Activated T-cell treated with anti-CD3 and anti-CD28 coated beads, Interleukin-2, amount 50 U/mL, for 72 hours (primary cell): ENCODE results near the gene UHMK1. TPM values are rescaled to one million over a fixed set of nuclear protein-coding genes. Genes with fewer than 3 reads are reported as not detected.
"Not testable (repeated sequence)": the region's sequence is repeated elsewhere in the genome, so short reads cannot be mapped to it uniquely, and the experiment has no call there.

Experiments
- ATAC-seq, 2 donors: fragments of 150-1000 bp; cut with Tn5 transposase; replicated peaks in 1 of 2; 2 replicates each; pipeline ENCODE4 v1.10.0; 2021; ENCODE audit warnings: moderate library complexity in 2 of 2, mild to moderate bottlenecking in 1 of 2
- DNase-seq, 2 donors: peaks; one replicate each; pipeline ENCODE4 v3.0.0; 2021 to 2022; ENCODE audit warnings: mixed read lengths in 1 of 2
- H3K27ac Mint-ChIP-seq: one replicate; pipeline ENCODE4 v1.8.0; 2022; ENCODE audit warnings: mild to moderate bottlenecking, moderate library complexity, mixed read lengths
- H3K27me3 Mint-ChIP-seq: one replicate; pipeline ENCODE4 v1.8.0; 2022; ENCODE audit warnings: low read depth, mixed read lengths
- H3K36me3 Mint-ChIP-seq, 2 donors: one replicate each; pipeline ENCODE4 v1.8.0; 2022; ENCODE audit warnings: mixed read lengths in 2 of 2, mild to moderate bottlenecking in 1 of 2; ENCODE audit not compliant: insufficient read depth in 2 of 2
- H3K4me1 Mint-ChIP-seq: one replicate; pipeline ENCODE4 v1.8.0; 2022; ENCODE audit warnings: low read depth, mixed read lengths
- H3K4me3 Mint-ChIP-seq, 2 donors: one replicate each; pipeline ENCODE4 v1.8.0; 2022; ENCODE audit warnings: mild to moderate bottlenecking in 2 of 2, mixed read lengths in 2 of 2, moderate library complexity in 2 of 2
- H3K9me3 Mint-ChIP-seq, 2 donors: one replicate each; pipeline ENCODE4 v1.8.0; 2022; ENCODE audit warnings: mixed read lengths in 2 of 2
- total RNA-seq, 2 donors: library from RNA; stranded (reverse); gene quantifications; one replicate each; pipeline ENCODE4 v1.2.3, GENCODE V29; 2022

The UHMK1 gene
- total RNA-seq: 10 to 100 TPM; 54.0 TPM

GRCh38 chr1:162497723-162498495 is at the start of gene UHMK1:
Gene UHMK1, plus strand, starts transcription at chr1:162497818. Its CDS starts 183 bp downstream, at chr1:162498001.
- ATAC-seq: peak; percentile 99
- peak within 1 kb of the TSS; percentile 98 for H3K27ac Mint-ChIP-seq
- peak within 1 kb of the TSS; percentile 86 to 98 for H3K4me3 Mint-ChIP-seq
- peak; percentile 87 to 90 for DNase-seq
- H3K36me3 Mint-ChIP-seq: peaks cover 5 to 11% of the 10 kb centered on the region in 2 donors
- H3K9me3 Mint-ChIP-seq: peaks cover 2 to 3% of the 10 kb centered on the region in 2 donors
- peaks cover 42% of the 10 kb centered on the region for H3K4me1 Mint-ChIP-seq
- H3K27me3 Mint-ChIP-seq: peaks cover 2% of the 10 kb centered on the region

GRCh38 chr1:162454361-162454760 is 43.3 kb upstream of the UHMK1 start:
- DNase-seq, H3K27ac Mint-ChIP-seq, H3K36me3 Mint-ChIP-seq, ATAC-seq, H3K4me1 Mint-ChIP-seq, H3K27me3 Mint-ChIP-seq, H3K4me3 Mint-ChIP-seq, H3K9me3 Mint-ChIP-seq: not testable (repeated sequence)

GRCh38 chr1:162456323-162456722 is 41.3 kb upstream of the UHMK1 start:
- no peaks in the 10 kb centered on the region for H3K27me3 Mint-ChIP-seq
- DNase-seq (no peak), ATAC-seq (no peak)
- H3K9me3 Mint-ChIP-seq: peaks cover 0 to 1% of the 10 kb centered on the region in 2 donors
- no peaks in the 10 kb centered on the region for H3K36me3 Mint-ChIP-seq
- H3K4me3 Mint-ChIP-seq: no peak overlapping the region
- no peak overlapping the region for H3K27ac Mint-ChIP-seq
- no peaks in the 10 kb centered on the region for H3K4me1 Mint-ChIP-seq

GRCh38 chr1:162458236-162458635 is 39.4 kb upstream of the UHMK1 start:
- no peak for DNase-seq

GRCh38 chr1:162462425-162462824 is 35.2 kb upstream of the UHMK1 start:
- H3K36me3 Mint-ChIP-seq, DNase-seq, H3K9me3 Mint-ChIP-seq, ATAC-seq, H3K4me1 Mint-ChIP-seq, H3K4me3 Mint-ChIP-seq, H3K27me3 Mint-ChIP-seq, H3K27ac Mint-ChIP-seq: not testable (repeated sequence)

More at GRCh38 chr1:162458236-162458635, 39.4 kb upstream of the UHMK1 start:
- ATAC-seq: no peak
- Mint-ChIP-seq H3K27ac (no peak overlapping the region), H3K27me3 (no peaks in the 10 kb centered on the region), H3K4me1 (no peaks in the 10 kb centered on the region), H3K4me3 (no peak overlapping the region), H3K36me3 (no peaks in the 10 kb centered on the region), H3K9me3 (no peaks in the 10 kb centered on the region)

- Mint-ChIP-seq H3K27me3 (no peaks in the 10 kb centered on the region), H3K36me3 (no peaks in the 10 kb centered on the region), H3K4me3 (no peak overlapping the region)
Measured at GRCh38 chr1:162463021-162463420, 34.6 kb upstream of the UHMK1 start.

GRCh38 chr1:162466797-162467196 is 30.8 kb upstream of the UHMK1 start:
- no peaks in the 10 kb centered on the region for H3K36me3 Mint-ChIP-seq
- DNase-seq (no peak), ATAC-seq (no peak)
- H3K27me3 Mint-ChIP-seq: peaks cover 7% of the 10 kb centered on the region
- H3K4me1 Mint-ChIP-seq: no peaks in the 10 kb centered on the region
- H3K4me3 Mint-ChIP-seq: no peak overlapping the region
- peaks cover 0 to 4% of the 10 kb centered on the region in 2 donors for H3K9me3 Mint-ChIP-seq
- no peak overlapping the region for H3K27ac Mint-ChIP-seq

More at GRCh38 chr1:162463021-162463420, 34.6 kb upstream of the UHMK1 start:
- Mint-ChIP-seq H3K27ac (no peak overlapping the region), H3K9me3 (peaks cover 0 to 4% of the 10 kb centered on the region in 2 donors), H3K4me1 (no peaks in the 10 kb centered on the region)
- DNase-seq (no peak), ATAC-seq (no peak)

GRCh38 chr1:162470216-162470615 is 27.4 kb upstream of the UHMK1 start:
- H3K27ac Mint-ChIP-seq: no peak overlapping the region
- ATAC-seq: no peak
- peaks cover 2 to 3% of the 10 kb centered on the region in 2 donors for H3K9me3 Mint-ChIP-seq
- H3K4me1 Mint-ChIP-seq: no peaks in the 10 kb centered on the region
- no peak for DNase-seq
- peaks cover 0 to 4% of the 10 kb centered on the region in 2 donors for H3K36me3 Mint-ChIP-seq
- H3K4me3 Mint-ChIP-seq: no peak overlapping the region
- peaks cover 13% of the 10 kb centered on the region for H3K27me3 Mint-ChIP-seq

GRCh38 chr1:162471290-162471853 is 26.2 kb upstream of the UHMK1 start:
- H3K4me1 Mint-ChIP-seq: no peaks in the 10 kb centered on the region
- no peak for ATAC-seq
- no peak overlapping the region for H3K4me3 Mint-ChIP-seq
- DNase-seq: no peak
- peaks cover 13% of the 10 kb centered on the region for H3K27me3 Mint-ChIP-seq
- H3K36me3 Mint-ChIP-seq: peaks cover under 1 to 4% of the 10 kb centered on the region in 2 donors
- no peak overlapping the region for H3K27ac Mint-ChIP-seq
- peaks cover 2 to 3% of the 10 kb centered on the region in 2 donors for H3K9me3 Mint-ChIP-seq

- H3K4me3 Mint-ChIP-seq: no peak overlapping the region
- no peak for ATAC-seq
- H3K27me3 Mint-ChIP-seq: peaks cover 13% of the 10 kb centered on the region
- peaks cover 3 to 4% of the 10 kb centered on the region in 2 donors for H3K36me3 Mint-ChIP-seq
- H3K9me3 Mint-ChIP-seq: peaks cover 5 to 7% of the 10 kb centered on the region in 2 donors
- DNase-seq: no peak
- H3K4me1 Mint-ChIP-seq: no peaks in the 10 kb centered on the region
- no peak overlapping the region for H3K27ac Mint-ChIP-seq
Measured at GRCh38 chr1:162475089-162475488, 22.5 kb upstream of the UHMK1 start.

- DNase-seq (no peak), ATAC-seq (no peak)
- Mint-ChIP-seq H3K4me3 (no peak overlapping the region), H3K4me1 (no peaks in the 10 kb centered on the region), H3K27me3 (peaks cover 13% of the 10 kb centered on the region), H3K27ac (no peak overlapping the region), H3K9me3 (peaks cover 5 to 7% of the 10 kb centered on the region in 2 donors), H3K36me3 (peaks cover 3 to 4% of the 10 kb centered on the region in 2 donors)
Measured at GRCh38 chr1:162475539-162476185, 22.0 kb upstream of the UHMK1 start.

GRCh38 chr1:162476620-162477019 is 21.0 kb upstream of the UHMK1 start:
- ATAC-seq (no peak), DNase-seq (no peak)
- Mint-ChIP-seq H3K27me3 (peaks cover 14% of the 10 kb centered on the region), H3K9me3 (peaks cover 5 to 7% of the 10 kb centered on the region in 2 donors), H3K36me3 (peaks cover 3 to 4% of the 10 kb centered on the region in 2 donors), H3K4me1 (no peaks in the 10 kb centered on the region), H3K27ac (no peak overlapping the region), H3K4me3 (no peak overlapping the region)

GRCh38 chr1:162485236-162485635 is 12.4 kb upstream of the UHMK1 start:
- ATAC-seq (no peak), DNase-seq (no peak)
- no peak overlapping the region for H3K27ac Mint-ChIP-seq
- H3K4me3 Mint-ChIP-seq: no peak overlapping the region
- peaks cover 30% of the 10 kb centered on the region for H3K27me3 Mint-ChIP-seq
- no peaks in the 10 kb centered on the region for H3K9me3 Mint-ChIP-seq
- H3K4me1 Mint-ChIP-seq: no peaks in the 10 kb centered on the region
- no peaks in the 10 kb centered on the region for H3K36me3 Mint-ChIP-seq
